ENCODE results near the gene DISP2.

DNA sequence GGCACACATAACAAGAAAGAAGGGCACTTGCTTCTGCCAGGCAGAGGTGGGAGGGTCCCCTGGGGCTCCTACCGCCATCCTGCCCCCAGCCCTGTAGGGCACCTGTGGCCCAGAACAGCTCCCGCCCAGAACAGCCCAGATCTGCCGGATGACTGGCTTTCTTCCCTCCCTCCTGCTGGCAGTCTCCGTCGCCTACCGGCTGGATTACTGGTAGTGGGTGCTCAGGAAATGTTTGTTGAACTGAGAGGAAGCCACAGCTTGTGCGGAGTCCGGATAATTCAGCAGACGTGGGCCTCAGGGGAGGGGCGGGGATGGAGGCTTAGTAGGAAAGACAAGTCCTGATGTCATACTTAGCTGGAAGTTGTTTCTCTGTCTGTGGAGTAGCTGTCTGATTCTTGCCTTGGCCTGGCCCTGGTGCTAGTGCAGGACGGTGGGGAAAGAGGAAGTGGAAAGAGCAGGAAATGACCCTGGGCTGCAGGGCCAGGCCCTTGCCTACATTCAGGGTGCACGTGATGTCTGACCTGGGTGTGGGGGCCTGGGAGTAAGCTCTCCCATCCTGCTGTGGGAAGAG lies 24.0 kb upstream of the DISP2 start:
- TF ChIP-seq POLR2A (IDR thresholded peaks at IDR 0.05), result no peak
- TF ChIP-seq, protein P1, sequence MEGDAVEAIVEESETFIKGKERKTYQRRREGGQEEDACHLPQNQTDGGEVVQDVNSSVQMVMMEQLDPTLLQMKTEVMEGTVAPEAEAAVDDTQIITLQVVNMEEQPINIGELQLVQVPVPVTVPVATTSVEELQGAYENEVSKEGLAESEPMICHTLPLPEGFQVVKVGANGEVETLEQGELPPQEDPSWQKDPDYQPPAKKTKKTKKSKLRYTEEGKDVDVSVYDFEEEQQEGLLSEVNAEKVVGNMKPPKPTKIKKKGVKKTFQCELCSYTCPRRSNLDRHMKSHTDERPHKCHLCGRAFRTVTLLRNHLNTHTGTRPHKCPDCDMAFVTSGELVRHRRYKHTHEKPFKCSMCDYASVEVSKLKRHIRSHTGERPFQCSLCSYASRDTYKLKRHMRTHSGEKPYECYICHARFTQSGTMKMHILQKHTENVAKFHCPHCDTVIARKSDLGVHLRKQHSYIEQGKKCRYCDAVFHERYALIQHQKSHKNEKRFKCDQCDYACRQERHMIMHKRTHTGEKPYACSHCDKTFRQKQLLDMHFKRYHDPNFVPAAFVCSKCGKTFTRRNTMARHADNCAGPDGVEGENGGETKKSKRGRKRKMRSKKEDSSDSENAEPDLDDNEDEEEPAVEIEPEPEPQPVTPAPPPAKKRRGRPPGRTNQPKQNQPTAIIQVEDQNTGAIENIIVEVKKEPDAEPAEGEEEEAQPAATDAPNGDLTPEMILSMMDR (IDR thresholded peaks at IDR 0.05), result no peak
